Cardiac muscle cell (in vitro differentiated cells and primary cell): ENCODE data around the gene C1QTNF3. TPM values are rescaled to one million over a fixed set of nuclear protein-coding genes. Genes with fewer than 3 reads are reported as not detected.

Source experiments
- DNase-seq, 2 donors: peaks; one replicate each; pipeline versions ENCODE4 v3.0.0 to v3.0.0-alpha.2; 2010 to 2017; ENCODE audit warnings: low read depth in 1 of 2, low spot score in 1 of 2
- H3K27ac ChIP-seq: fragments of 200-600 bp; sonication (generic); 2 replicates; pipeline ENCODE4 v1.5.1; 2016
- H3K27me3 ChIP-seq: fragments of 200-600 bp; sonication (generic); 2 replicates; pipeline ENCODE4 v1.6.0; 2016; ENCODE audit warnings: control low read depth
- H3K36me3 ChIP-seq: fragments of 200-600 bp; sonication (generic); 2 replicates; pipeline ENCODE4 v1.5.1; 2016; ENCODE audit warnings: control low read depth
- H3K4me1 ChIP-seq: fragments of 200-600 bp; sonication (generic); 2 replicates; pipeline ENCODE4 v1.8.1; 2017; ENCODE audit warnings: low read depth, mild to moderate bottlenecking, mixed run types
- H3K4me3 ChIP-seq: fragments of 200-600 bp; sonication (generic); 2 replicates; pipeline ENCODE4 v1.5.1; 2016; ENCODE audit warnings: mild to moderate bottlenecking
- H3K9me3 ChIP-seq: fragments of 200-600 bp; sonication (generic); 2 replicates; pipeline ENCODE4 v1.5.1; 2017; ENCODE audit warnings: low read depth, mild to moderate bottlenecking, control low read depth
- CTCF ChIP-seq: IDR thresholded peaks from 2 replicates; pipeline ENCODE4 v1.5.1; 2012; ENCODE audit warnings: low read depth, mild to moderate bottlenecking, low read length
- polyA plus RNA-seq: library from polyadenylated mRNA; unstranded; fragments of >200 nt; fragmentation: Nextera tagmentation; extraction: Ambion mirVana; gene quantifications from 2 replicates; pipeline ENCODE4 v1.2.1, GENCODE V29; 2016
- total RNA-seq: library from RNA; depleted of rRNA; stranded (reverse); fragments of >200 nt; gene quantifications from 2 replicates; pipeline ENCODE4 v1.2.3, GENCODE V29; 2016

C1QTNF3 gene
- total and polyA plus RNA-seq, 2 experiments from 2014 or later: 0.91 to 4.6 TPM

DNA sequence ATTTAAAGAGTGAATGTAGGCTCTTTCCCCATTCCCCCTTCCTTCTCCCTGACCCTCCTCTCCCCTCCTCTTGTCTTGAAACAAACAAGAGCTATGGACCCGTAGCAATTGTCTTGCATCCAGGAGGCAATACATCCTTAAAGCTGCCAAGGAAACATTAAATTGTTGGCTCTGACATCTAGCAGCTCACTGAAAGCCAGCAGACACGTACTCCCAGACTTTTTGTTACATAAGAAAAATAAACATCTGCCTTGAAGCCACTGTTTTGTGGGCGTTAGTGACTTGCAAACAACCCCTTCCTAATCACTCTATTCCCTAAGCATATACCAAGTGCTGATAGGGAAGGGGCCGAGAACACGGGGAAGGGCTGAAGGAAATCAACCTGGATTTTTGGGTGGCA lies 67.2 kb downstream of the C1QTNF3 start:
- TF ChIP-seq CTCF: no peak
- DNase-seq: peak in 1 of 2 donors; percentile 17
- H3K4me3 ChIP-seq: no peak overlapping the region
- H3K9me3 ChIP-seq: no peaks in the 10 kb centered on the region
- H3K36me3 ChIP-seq: no peaks in the 10 kb centered on the region
- no peaks in the 10 kb centered on the region for H3K27me3 ChIP-seq
- H3K27ac ChIP-seq: no peak overlapping the region
- H3K4me1 ChIP-seq: peaks cover 6% of the 10 kb centered on the region

- TF ChIP-seq CTCF: no peak
- Histone ChIP-seq H3K36me3 (no peaks in the 10 kb centered on the region), H3K4me3 (no peak overlapping the region), H3K9me3 (no peaks in the 10 kb centered on the region), H3K27me3 (no peaks in the 10 kb centered on the region), H3K27ac (no peak overlapping the region), H3K4me1 (peaks cover 6% of the 10 kb centered on the region)
- no peak for DNase-seq
Observed at GRCh38 chr5:33973271-33973670, 69.7 kb downstream of the C1QTNF3 start.

- DNase-seq: peak; percentile 66 to 77
- peak; percentile 93 for TF ChIP-seq CTCF
- no peaks in the 10 kb centered on the region for H3K9me3 ChIP-seq
Observed at GRCh38 chr5:33969572-33970452, 73.2 kb downstream of the C1QTNF3 start.

DNA sequence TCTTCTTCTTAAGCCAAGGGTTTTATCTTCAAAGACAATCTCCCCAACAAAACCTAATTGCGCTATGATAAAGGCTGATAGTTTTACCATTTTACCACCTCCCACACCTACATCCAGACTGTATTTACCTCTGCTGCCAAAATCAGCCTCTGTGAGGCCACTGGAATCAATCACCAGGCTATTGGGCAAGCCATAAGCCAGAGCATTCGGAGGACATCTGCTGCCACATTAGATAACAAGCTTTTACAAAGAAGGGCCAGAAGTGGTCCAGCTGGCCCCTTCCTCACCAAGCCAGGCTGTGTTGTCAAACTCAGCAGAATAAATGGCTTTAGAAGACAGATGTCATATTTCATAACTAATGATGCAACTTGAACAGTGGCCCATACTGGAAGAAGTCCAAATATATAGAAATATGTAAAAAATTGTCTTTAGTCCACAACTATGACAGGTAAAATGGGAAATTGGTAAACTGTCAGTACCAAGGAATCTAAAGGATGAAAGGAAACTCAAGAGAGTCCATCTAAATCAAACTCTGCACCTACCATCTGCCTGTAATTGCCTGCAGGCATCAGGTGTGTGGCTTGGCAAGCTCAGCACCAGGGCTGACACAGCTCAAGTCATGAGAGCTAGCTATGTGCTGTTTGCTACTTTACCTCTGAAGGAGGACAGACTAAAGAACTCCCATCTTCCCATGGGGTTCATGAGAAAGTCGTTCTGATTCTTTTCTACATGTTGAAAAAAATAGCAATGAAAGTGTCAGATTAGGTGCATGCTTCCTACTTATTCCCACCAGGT lies 74.6 kb downstream of the C1QTNF3 start:
- no peak for TF ChIP-seq CTCF
- H3K27me3 ChIP-seq: no peaks in the 10 kb centered on the region
- no peaks in the 10 kb centered on the region for H3K4me1 ChIP-seq
- H3K27ac ChIP-seq: no peak overlapping the region
- no peaks in the 10 kb centered on the region for H3K36me3 ChIP-seq
- DNase-seq: no peak
- no peaks in the 10 kb centered on the region for H3K9me3 ChIP-seq
- no peak overlapping the region for H3K4me3 ChIP-seq

More at GRCh38 chr5:33969572-33970452, 73.2 kb downstream of the C1QTNF3 start:
- H3K27me3 ChIP-seq: no peaks in the 10 kb centered on the region
- no peak overlapping the region for H3K27ac ChIP-seq
- H3K4me3 ChIP-seq: no peak overlapping the region
- peaks cover 6% of the 10 kb centered on the region for H3K4me1 ChIP-seq
- H3K36me3 ChIP-seq: no peaks in the 10 kb centered on the region

Other genes starting within 250 kb of the C1QTNF3 start
- 25.6 and 48.4 TPM in 2 replicates for gene ADAMTS12, start 151.2 kb downstream of the C1QTNF3 start, total RNA-seq
- gene ADAMTS12, start 151.2 kb downstream of the C1QTNF3 start, polyA plus RNA-seq: 29.3 and 50.4 TPM in 2 replicates
- 0.32 TPM in 1 of 2 replicates, not detected in the other for gene RXFP3, start 106.8 kb downstream of the C1QTNF3 start, total RNA-seq
- not detected in 2 replicates for gene RXFP3, start 106.8 kb downstream of the C1QTNF3 start, polyA plus RNA-seq
- 0.85 TPM in 1 of 2 replicates, not detected in the other for gene SLC45A2, start 58.5 kb downstream of the C1QTNF3 start, total RNA-seq
- 0.32 TPM in 1 of 2 replicates, not detected in the other for gene SLC45A2, start 58.5 kb downstream of the C1QTNF3 start, polyA plus RNA-seq
- 29.4 and 40.5 TPM in 2 replicates for gene AMACR, start 35.2 kb downstream of the C1QTNF3 start, total RNA-seq
- 36.2 and 37.0 TPM in 2 replicates for gene AMACR, start 35.2 kb downstream of the C1QTNF3 start, polyA plus RNA-seq